HEK293T (cell line): ENCODE measurements around the gene WASF3.

ENCODE experiments used
- CTCF ChIA-PET: fragments of 350-600 bp; formaldehyde crosslinking; extraction: SDS; loops from one replicate; lab custom pipeline; 2021; ENCODE audit warnings: antibody characterized with exemption, inconsistent platforms; lab: Yijun Ruan, JAX
- POLR2A ChIA-PET: fragments of 350-600 bp; formaldehyde crosslinking; extraction: SDS; loops from one replicate; lab custom pipeline; 2020; ENCODE audit warnings: antibody characterized with exemption, inconsistent platforms; lab: Yijun Ruan, JAX
- DNase-seq: peaks from one replicate; pipeline ENCODE4 v3.0.0; 2012; ENCODE audit warnings: mixed read lengths; ENCODE audit errors: extremely low spot score
- ARNT ChIP-seq: fragments of 450-650 bp; IDR thresholded peaks from 2 replicates; pipeline ENCODE4 v1.6.1; 2017; ENCODE audit warnings: mild to moderate bottlenecking
- BHLHE40 ChIP-seq: fragments of 450-650 bp; IDR thresholded peaks from 2 replicates; pipeline ENCODE4 v1.6.1; 2016; ENCODE audit warnings: mild to moderate bottlenecking, moderate library complexity, borderline replicate concordance
- CTBP1 ChIP-seq: fragments of 450-650 bp; IDR thresholded peaks from 2 replicates; pipeline ENCODE4 v1.6.1; 2016; ENCODE audit warnings: borderline replicate concordance
- ELF4 ChIP-seq: fragments of 450-650 bp; IDR thresholded peaks from 2 replicates; pipeline ENCODE4 v1.6.1; 2017; ENCODE audit warnings: antibody characterized with exemption
- FOXA1 ChIP-seq: fragments of 450-650 bp; IDR thresholded peaks from 2 replicates; pipeline ENCODE4 v1.6.1; 2016; ENCODE audit warnings: mild to moderate bottlenecking
- FOXK2 ChIP-seq: fragments of 450-650 bp; IDR thresholded peaks from 2 replicates; pipeline ENCODE4 v1.6.1; 2016; ENCODE audit warnings: mild to moderate bottlenecking
- FOXM1 ChIP-seq: fragments of 450-650 bp; IDR thresholded peaks from 2 replicates; pipeline ENCODE4 v1.6.1; 2017; ENCODE audit warnings: mild to moderate bottlenecking, borderline replicate concordance
- HDGF ChIP-seq: fragments of 450-650 bp; IDR thresholded peaks from 2 replicates; pipeline ENCODE4 v1.6.1; 2017; ENCODE audit warnings: antibody characterized with exemption, borderline replicate concordance
- L3MBTL2 ChIP-seq: fragments of 450-650 bp; conservative IDR thresholded peaks from 2 replicates; pipeline ENCODE4 v1.6.1; 2016; ENCODE audit warnings: mild to moderate bottlenecking
- LEF1 ChIP-seq: fragments of 450-650 bp; IDR thresholded peaks from 2 replicates; pipeline ENCODE4 v1.6.1; 2017; ENCODE audit warnings: mild to moderate bottlenecking, borderline replicate concordance
- NFRKB ChIP-seq: fragments of 450-650 bp; IDR thresholded peaks from 2 replicates; pipeline ENCODE4 v1.6.1; 2016; ENCODE audit warnings: mild to moderate bottlenecking, moderate library complexity
- SP1 ChIP-seq: fragments of 450-650 bp; IDR thresholded peaks from 2 replicates; pipeline ENCODE4 v1.6.1; 2017
- SUZ12 ChIP-seq: fragments of 450-650 bp; IDR thresholded peaks from 2 replicates; pipeline ENCODE4 v1.6.1; 2016; ENCODE audit warnings: mild to moderate bottlenecking
- TARDBP ChIP-seq: fragments of 450-650 bp; IDR thresholded peaks from 2 replicates; pipeline ENCODE4 v1.6.1; 2016
- ZNF384 ChIP-seq: fragments of 450-650 bp; IDR thresholded peaks from 2 replicates; pipeline ENCODE4 v1.6.1; 2016
- TF ChIP-seq, protein P1 (sequence below): fragments of 450-650 bp; IDR thresholded peaks from 2 replicates; pipeline ENCODE4 v1.6.1; 2016

WASF3 gene

GRCh38 chr13:26680123-26680450, 122.6 kb downstream of the WASF3 start:
- TF ChIP-seq ARNT (no peak), TARDBP (no peak), SP1 (no peak)
- POLR2A ChIA-PET: no interaction called here
- CTCF ChIA-PET: no interaction called here
- no peak for DNase-seq

GRCh38 chr13:26680572-26680971, 123.1 kb downstream of the WASF3 start:
- DNase-seq: no peak
- ChIA-PET POLR2A (no interaction called here), CTCF (no interaction called here)
- TF ChIP-seq FOXM1: no peak
- no peak for TF ChIP-seq SP1
- TF ChIP-seq FOXA1: no peak
- TF ChIP-seq, protein P1, sequence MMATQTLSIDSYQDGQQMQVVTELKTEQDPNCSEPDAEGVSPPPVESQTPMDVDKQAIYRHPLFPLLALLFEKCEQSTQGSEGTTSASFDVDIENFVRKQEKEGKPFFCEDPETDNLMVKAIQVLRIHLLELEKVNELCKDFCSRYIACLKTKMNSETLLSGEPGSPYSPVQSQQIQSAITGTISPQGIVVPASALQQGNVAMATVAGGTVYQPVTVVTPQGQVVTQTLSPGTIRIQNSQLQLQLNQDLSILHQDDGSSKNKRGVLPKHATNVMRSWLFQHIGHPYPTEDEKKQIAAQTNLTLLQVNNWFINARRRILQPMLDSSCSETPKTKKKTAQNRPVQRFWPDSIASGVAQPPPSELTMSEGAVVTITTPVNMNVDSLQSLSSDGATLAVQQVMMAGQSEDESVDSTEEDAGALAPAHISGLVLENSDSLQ: no peak
- TF ChIP-seq TARDBP: no peak
- no peak for TF ChIP-seq CTBP1
- TF ChIP-seq ZNF384: no peak
- TF ChIP-seq ARNT: no peak
- TF ChIP-seq SUZ12: no peak
- no peak for TF ChIP-seq BHLHE40
- TF ChIP-seq LEF1: no peak
- TF ChIP-seq NFRKB: no peak
- no peak for TF ChIP-seq L3MBTL2
- TF ChIP-seq ELF4: no peak
- no peak for TF ChIP-seq HDGF
- TF ChIP-seq FOXK2: no peak

DNA sequence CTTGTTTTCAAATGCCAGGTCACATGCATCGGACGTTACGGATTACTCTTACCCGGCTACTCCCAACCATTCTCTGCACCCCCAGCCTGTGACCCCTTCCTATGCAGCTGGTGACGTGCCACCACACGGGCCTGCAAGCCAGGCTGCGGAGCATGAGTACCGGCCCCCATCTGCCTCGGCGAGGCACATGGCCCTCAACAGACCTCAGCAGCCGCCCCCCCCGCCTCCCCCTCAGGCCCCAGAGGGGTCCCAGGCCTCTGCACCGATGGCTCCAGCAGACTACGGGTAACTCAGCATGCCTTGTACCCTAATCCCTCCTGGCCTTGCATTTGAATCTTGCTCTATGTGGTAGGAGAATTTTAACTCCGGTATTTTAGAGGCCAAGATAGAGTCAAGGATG, 123.6 kb downstream of the WASF3 start:
- DNase-seq: no peak
- TF ChIP-seq, protein P1: no peak
- TF ChIP-seq FOXK2 (no peak), ZNF384 (no peak), CTBP1 (no peak), SP1 (no peak), NFRKB (no peak), BHLHE40 (no peak), ELF4 (no peak), HDGF (no peak), LEF1 (no peak), FOXA1 (no peak)
- ChIA-PET POLR2A (no interaction called here), CTCF (no interaction called here)

DNA sequence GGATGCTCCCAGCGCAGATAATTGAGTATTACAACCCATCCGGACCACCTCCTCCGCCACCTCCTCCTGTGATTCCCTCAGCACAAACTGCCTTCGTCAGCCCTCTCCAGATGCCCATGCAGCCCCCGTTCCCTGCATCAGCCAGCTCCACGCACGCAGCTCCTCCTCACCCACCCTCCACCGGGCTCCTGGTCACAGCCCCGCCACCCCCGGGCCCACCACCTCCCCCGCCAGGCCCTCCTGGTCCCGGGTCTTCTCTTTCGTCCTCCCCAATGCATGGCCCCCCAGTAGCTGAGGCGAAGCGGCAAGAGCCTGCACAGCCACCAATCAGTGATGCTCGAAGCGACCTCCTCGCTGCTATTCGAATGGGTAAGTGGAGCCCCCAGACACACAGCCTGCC, 125.1 kb downstream of the WASF3 start:
- CTCF ChIA-PET: interaction anchor here (0.9 kb wide), 1 partner anchor 16 kb away, joined by 3 read pairs; no protein-coding TSS in a partner anchor
- DNase-seq: no peak
- POLR2A ChIA-PET: no interaction called here
- no peak for TF ChIP-seq ELF4

GRCh38 chr13:26685606-26686005, 128.1 kb downstream of the WASF3 start:
- ChIA-PET CTCF (no interaction called here), POLR2A (no interaction called here)
- no peak for DNase-seq
- TF ChIP-seq SP1 (no peak), ARNT (no peak), FOXA1 (no peak)

DNA sequence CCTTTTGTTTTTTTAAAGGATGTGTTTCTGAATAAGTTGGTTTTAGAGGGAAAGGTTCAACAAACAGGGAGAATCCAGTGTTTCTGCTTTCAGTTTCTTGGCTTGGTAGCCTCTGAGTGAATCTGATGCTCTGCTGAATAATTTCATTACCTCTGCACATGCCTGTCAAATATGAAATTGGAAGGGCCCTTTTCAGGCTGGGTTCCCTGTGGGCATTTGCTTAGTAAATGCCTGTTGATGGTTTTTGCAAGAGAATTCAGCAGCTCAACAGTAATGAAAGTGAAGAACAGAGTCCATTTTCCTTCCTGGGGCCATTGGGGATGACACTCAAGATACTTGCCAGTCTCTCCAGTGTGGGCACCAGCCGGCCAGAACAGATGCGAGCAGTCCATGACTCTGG, 128.8 kb downstream of the WASF3 start:
- POLR2A ChIA-PET: no interaction called here
- TF ChIP-seq TARDBP: no peak
- TF ChIP-seq FOXM1: no peak
- no peak for TF ChIP-seq HDGF
- no peak for TF ChIP-seq FOXA1
- no peak for TF ChIP-seq SUZ12
- no peak for TF ChIP-seq SP1
- no peak for TF ChIP-seq ARNT
- no peak for TF ChIP-seq BHLHE40
- CTCF ChIA-PET: no interaction called here
- DNase-seq: no peak

DNA sequence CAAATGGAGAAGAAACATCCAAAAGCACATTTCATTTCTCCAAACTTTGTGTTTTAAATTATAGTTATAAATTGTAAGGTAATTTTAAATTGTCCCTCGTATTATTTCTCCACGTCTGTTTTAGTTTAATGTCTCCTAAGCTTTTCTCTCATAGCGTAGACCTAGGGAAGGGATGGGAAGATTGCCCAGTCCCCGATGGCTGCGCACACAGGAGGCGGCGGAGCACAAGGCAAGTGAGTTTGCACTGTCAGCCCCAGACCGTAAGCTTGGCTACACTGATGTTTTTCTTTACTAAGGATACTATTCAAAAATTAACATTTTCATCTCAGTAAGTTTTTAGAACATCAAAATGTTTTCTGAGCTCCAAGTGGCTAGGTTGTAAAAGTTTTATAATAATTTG, 130.8 kb downstream of the WASF3 start:
- ChIA-PET CTCF (interaction anchor here (1.3 kb wide), 1 partner anchor 10 kb away, joined by 4 read pairs; no protein-coding TSS in a partner anchor), POLR2A (no interaction called here)
- DNase-seq: no peak
- no peak for TF ChIP-seq FOXK2
- TF ChIP-seq FOXA1: no peak
- no peak for TF ChIP-seq SUZ12
- no peak for TF ChIP-seq ELF4
- no peak for TF ChIP-seq CTBP1
- no peak for TF ChIP-seq TARDBP
- TF ChIP-seq BHLHE40: no peak
- TF ChIP-seq L3MBTL2: no peak
- TF ChIP-seq LEF1: no peak
- TF ChIP-seq ZNF384: no peak
- TF ChIP-seq FOXM1: no peak
- no peak for TF ChIP-seq HDGF
- TF ChIP-seq NFRKB: no peak
- TF ChIP-seq, protein P1: no peak
